ENCODE measurements around the gene MST1.
"Not testable (repeated sequence)": the region's sequence is repeated elsewhere in the genome, so short reads cannot be mapped to it uniquely, and the experiment has no call there.

GRCh38 chr3:49686769-49687423 lies 2.4 kb downstream of the MST1 start:
- not testable (repeated sequence) for TF ChIP-seq CTCF (conservative IDR thresholded peaks at IDR 0.05; ENCODE audit: low read depth, low read length); EZH2phosphoT487 (IDR thresholded peaks at IDR 0.05; ENCODE audit: borderline replicate concordance, low read length)
